ENCODE data around the gene SLC44A3.

- TF ChIP-seq ZNF512 (CRISPR knock-in tag; IDR thresholded peaks at IDR 0.05) = no peak
- TF ChIP-seq TBL1XR1 (IDR thresholded peaks at IDR 0.05; ENCODE audit: borderline replicate concordance, low read length, partially characterized antibody) = no peak
- TF ChIP-seq TOPORS (CRISPR knock-in tag; IDR thresholded peaks at IDR 0.05) = no peak
- TF ChIP-seq NBN (conservative IDR thresholded peaks at IDR 0.05) = no peak
- TF ChIP-seq SETDB1 (CRISPR knock-in tag; IDR thresholded peaks at IDR 0.05; ENCODE audit: borderline replicate concordance) = no peak
- no peak for TF ChIP-seq ATF4 (CRISPR knock-in tag; IDR thresholded peaks at IDR 0.05)
- TF ChIP-seq REST (IDR thresholded peaks at IDR 0.05; ENCODE audit: borderline replicate concordance in 1 of 2, low read depth in 1 of 2, low read length in 2 of 2) = no peak
- no peak for TF ChIP-seq ZNF446 (CRISPR knock-in tag; IDR thresholded peaks at IDR 0.05)
- no peak for TF ChIP-seq ETV6 (CRISPR knock-in tag; conservative IDR thresholded peaks at IDR 0.05)
- no peak for TF ChIP-seq CTCF (CRISPR knock-in tag; IDR thresholded peaks at IDR 0.05)
- TF ChIP-seq ZNF567 (CRISPR knock-in tag; IDR thresholded peaks at IDR 0.05; ENCODE audit: borderline replicate concordance) = no peak
- no peak for TF ChIP-seq ZNF629 (CRISPR knock-in tag; conservative IDR thresholded peaks at IDR 0.05)
- TF ChIP-seq POLR2A (IDR thresholded peaks at IDR 0.05; ENCODE audit: insufficient read depth in 1 of 2, low read depth in 2 of 2, low read length in 2 of 2) = no peak
- TF ChIP-seq ZNF775 (CRISPR knock-in tag; IDR thresholded peaks at IDR 0.05; ENCODE audit: borderline replicate concordance) = no peak
Observed at GRCh38 chr1:94863919-94864318, 43.8 kb downstream of the SLC44A3 start.

Measured in HepG2 (cell line).